Peyer's patch (tissue), 4 donors: ENCODE results near the gene GNE. TPM values are rescaled to one million over a fixed set of nuclear protein-coding genes. Genes with fewer than 3 reads are reported as not detected.
"Not testable (repeated sequence)": the region's sequence is repeated elsewhere in the genome, so short reads cannot be mapped to it uniquely, and the experiment has no call there.

Experiments
- DNase-seq, 3 donors: peaks; one replicate each; pipeline ENCODE4 v3.0.0-alpha.2; 2017 to 2019
- H3K27ac ChIP-seq, 4 donors: fragments of 200-600 bp; sonication (generic); one replicate each; pipeline ENCODE4 v1.5.1; 2016 to 2019
- H3K27me3 ChIP-seq, 2 donors: fragments of 200-600 bp; sonication (generic); one replicate each; pipeline ENCODE4 v1.5.1; 2019
- H3K36me3 ChIP-seq, 3 donors: fragments of 200-600 bp; sonication (generic); one replicate each; pipeline ENCODE4 v1.5.1; 2016 to 2019
- H3K4me1 ChIP-seq, 4 donors: fragments of 200-600 bp; sonication (generic); one replicate each; pipeline ENCODE4 v1.5.1; 2016 to 2019
- H3K4me3 ChIP-seq, 4 donors: fragments of 200-600 bp; sonication (generic); 1 replicate in 3 of 4; 2 replicates in 1 of 4; pipeline ENCODE4 v1.5.1; 2016 to 2019; ENCODE audit warnings: mild to moderate bottlenecking in 1 of 4
- H3K9me3 ChIP-seq, 4 donors: fragments of 200-600 bp; sonication (generic); one replicate each; pipeline ENCODE4 v1.5.1; 2016 to 2019; ENCODE audit warnings: mild to moderate bottlenecking in 1 of 4
- CTCF ChIP-seq, 6 experiments: fragments of 450-650 bp in 4 of 6; fragments of 200-600 bp in 2 of 6; sonication (generic) in 1 of 6; IDR thresholded peaks; one replicate each; pipeline ENCODE4 v1.5.1; 2017 to 2019; ENCODE audit warnings: antibody characterized with exemption in 6 of 6, mild to moderate bottlenecking in 3 of 6, moderate library complexity in 1 of 6
- POLR2A ChIP-seq, 2 donors: fragments of 450-650 bp; IDR thresholded peaks; one replicate each; pipeline ENCODE4 v1.5.1; 2017; ENCODE audit warnings: antibody characterized with exemption in 2 of 2, mild to moderate bottlenecking in 2 of 2, moderate library complexity in 2 of 2
- total RNA-seq, 4 donors: library from RNA; depleted of rRNA; stranded (reverse); fragments of >200 nt; gene quantifications; one replicate each; pipeline ENCODE4 v1.1.0, GENCODE V29; 2016

The GNE gene
- total RNA-seq, 4 donors from 2014 or later, result 18.4 to 47.0 (median 23.5) TPM

- no peak for DNase-seq
- Histone ChIP-seq H3K27me3 (no peaks in the 10 kb centered on the region), H3K4me1 (peaks cover 0 to 7% (median 3%) of the 10 kb centered on the region in 4 donors), H3K36me3 (no peaks in the 10 kb centered on the region), H3K4me3 (peak overlapping the region; percentile 87 to 100 (median 94)), H3K27ac (peak overlapping the region; percentile 95 to 100 (median 97)), H3K9me3 (no peaks in the 10 kb centered on the region)
- no peak for TF ChIP-seq CTCF (IDR thresholded peaks at IDR 0.05)
- no peak for TF ChIP-seq POLR2A (IDR thresholded peaks at IDR 0.05)
Observed at GRCh38 chr9:36258996-36259533, 817 bp upstream of the GNE start.

- TF ChIP-seq POLR2A (IDR thresholded peaks at IDR 0.05), result no peak
- TF ChIP-seq CTCF (IDR thresholded peaks at IDR 0.05), result no peak
- H3K4me1 ChIP-seq, result no peaks in the 10 kb centered on the region
- H3K4me3 ChIP-seq, result no peak overlapping the region
- H3K27me3 ChIP-seq, result no peaks in the 10 kb centered on the region
- H3K9me3 ChIP-seq, result no peaks in the 10 kb centered on the region
- DNase-seq, result no peak
- H3K27ac ChIP-seq, result no peak overlapping the region
- peaks cover 0 to 7% (median 0%) of the 10 kb centered on the region in 3 donors for H3K36me3 ChIP-seq
Observed at GRCh38 chr9:36251428-36251827, 6.8 kb downstream of the GNE start.

- H3K4me3 ChIP-seq, result no peak overlapping the region
- H3K27me3 ChIP-seq, result no peaks in the 10 kb centered on the region
- H3K27ac ChIP-seq, result no peak overlapping the region
- TF ChIP-seq POLR2A (IDR thresholded peaks at IDR 0.05), result no peak
- no peak for DNase-seq
- peaks cover 0 to 21% (median 0%) of the 10 kb centered on the region in 3 donors for H3K36me3 ChIP-seq
- H3K9me3 ChIP-seq, result no peaks in the 10 kb centered on the region
- H3K4me1 ChIP-seq, result no peaks in the 10 kb centered on the region
Observed at GRCh38 chr9:36250079-36250478, 8.2 kb downstream of the GNE start.

DNA sequence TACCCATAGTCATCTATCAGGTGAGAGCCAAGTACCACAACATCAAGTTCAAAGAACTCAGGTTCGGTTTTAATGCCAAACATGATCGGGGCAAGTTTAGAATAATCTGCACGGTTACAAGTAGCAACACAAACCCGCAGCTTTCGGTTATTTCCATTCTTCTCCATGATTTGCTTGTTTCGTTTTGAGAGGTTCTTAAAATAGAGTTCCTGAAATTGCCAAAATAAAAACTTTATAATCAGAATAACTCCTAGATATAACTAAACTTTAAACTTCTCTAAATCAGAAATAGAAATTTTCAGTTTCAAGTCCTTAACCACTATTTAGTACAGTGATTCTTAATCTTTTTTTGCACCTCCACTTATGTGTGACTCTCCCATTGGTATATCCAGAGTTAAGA is 9.1 kb downstream of the GNE start:
- no peak for TF ChIP-seq CTCF (IDR thresholded peaks at IDR 0.05)
- no peak for DNase-seq
- Histone ChIP-seq H3K4me1 (no peaks in the 10 kb centered on the region), H3K36me3 (peaks cover 0 to 27% (median 0%) of the 10 kb centered on the region in 3 donors), H3K27ac (no peak overlapping the region), H3K9me3 (no peaks in the 10 kb centered on the region), H3K27me3 (no peaks in the 10 kb centered on the region), H3K4me3 (no peak overlapping the region)

DNA sequence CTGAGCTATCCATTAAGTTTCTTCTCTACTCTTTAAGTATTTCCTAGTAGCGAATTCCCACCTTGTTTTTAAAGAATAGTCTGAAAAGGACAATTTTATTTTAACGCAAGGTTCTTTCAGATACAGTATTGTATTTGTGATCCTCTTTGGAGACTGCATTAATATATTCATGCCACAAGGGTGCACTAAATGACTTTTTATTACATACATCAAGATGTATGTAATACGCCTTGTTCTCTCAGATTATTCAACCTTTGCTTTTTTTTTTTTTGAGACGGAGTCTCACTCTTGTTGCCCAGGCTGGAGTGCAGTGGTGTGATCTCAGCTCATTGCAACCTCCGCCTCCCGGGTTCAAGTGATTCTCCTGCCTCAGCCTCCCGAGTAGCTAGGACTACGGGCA is 10.2 kb downstream of the GNE start:
- not testable (repeated sequence) for H3K27me3 ChIP-seq, H3K27ac ChIP-seq, H3K9me3 ChIP-seq, DNase-seq, H3K4me1 ChIP-seq, H3K4me3 ChIP-seq
- peaks cover 0 to 37% (median 0%) of the 10 kb centered on the region in 3 donors for H3K36me3 ChIP-seq
- TF ChIP-seq CTCF (IDR thresholded peaks at IDR 0.05), result peak in 5 of 6 experiments; percentile 25 to 83 (median 73)

DNA sequence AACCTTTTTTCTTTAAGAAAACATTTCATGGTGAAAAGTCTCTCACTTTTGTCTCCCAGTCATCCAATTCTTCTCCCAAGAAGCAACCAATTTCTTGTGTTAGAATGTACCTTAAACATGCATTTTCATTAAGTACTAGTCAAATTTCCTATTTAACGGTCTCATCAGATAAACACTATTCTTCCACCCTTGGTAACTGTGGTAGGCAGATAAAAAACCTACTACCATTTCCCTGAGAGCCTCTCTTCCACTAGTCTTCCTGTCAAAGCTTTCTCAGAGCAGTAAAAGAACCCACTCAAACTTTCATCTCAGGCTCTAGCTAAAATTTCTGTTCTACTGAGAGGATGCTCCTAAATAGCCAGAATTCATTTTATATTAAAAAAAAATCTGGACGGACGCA is 10.9 kb downstream of the GNE start:
- TF ChIP-seq POLR2A (IDR thresholded peaks at IDR 0.05) (no peak), CTCF (IDR thresholded peaks at IDR 0.05) (no peak)
- H3K27me3 ChIP-seq, result no peaks in the 10 kb centered on the region
- H3K9me3 ChIP-seq, result no peaks in the 10 kb centered on the region
- H3K27ac ChIP-seq, result no peak overlapping the region
- DNase-seq, result no peak
- H3K4me3 ChIP-seq, result no peak overlapping the region
- peaks cover 0 to 40% (median 0%) of the 10 kb centered on the region in 3 donors for H3K36me3 ChIP-seq
- no peaks in the 10 kb centered on the region for H3K4me1 ChIP-seq
